Endodermal cell (in vitro differentiated cells): ENCODE data around the gene LARP4B. TPM values are rescaled to one million over a fixed set of nuclear protein-coding genes. Genes with fewer than 3 reads are reported as not detected.
A peak's percentile ranks its signal among the peaks of the same experiment; 100 is the strongest.

Experiments
- DNase-seq: peaks from one replicate; pipeline ENCODE4 v3.0.0-alpha.2; 2017
- H3K27ac ChIP-seq: 2 replicates; pipeline ENCODE4 v1.5.1; 2013; ENCODE audit warnings: mild to moderate bottlenecking, low read depth, low read length, moderate library complexity
- H3K27me3 ChIP-seq: 2 replicates; pipeline ENCODE4 v1.6.1; 2013; ENCODE audit warnings: mild to moderate bottlenecking, low read length, moderate library complexity; ENCODE audit not compliant: insufficient read depth, control insufficient read depth, poor library complexity, severe bottlenecking
- H3K36me3 ChIP-seq: 2 replicates; pipeline ENCODE4 v1.7.0; 2013; ENCODE audit warnings: mild to moderate bottlenecking, low read length, moderate library complexity; ENCODE audit not compliant: control insufficient read depth, insufficient read depth
- H3K4me1 ChIP-seq: one replicate; pipeline ENCODE4 v1.7.0; 2013; ENCODE audit warnings: low read length; ENCODE audit not compliant: control insufficient read depth, insufficient read depth
- H3K4me3 ChIP-seq: 2 replicates; pipeline ENCODE4 v1.5.1; 2013; ENCODE audit warnings: mild to moderate bottlenecking, low read length, moderate library complexity
- H3K9ac ChIP-seq: 2 replicates; pipeline ENCODE4 v1.6.1; 2013; ENCODE audit warnings: mild to moderate bottlenecking, low read length, moderate library complexity; ENCODE audit not compliant: poor library complexity, severe bottlenecking; ENCODE audit errors: extremely low read depth
- H3K9me3 ChIP-seq: 2 replicates; pipeline ENCODE4 v1.6.1; 2013; ENCODE audit warnings: mild to moderate bottlenecking, low read length, moderate library complexity; ENCODE audit not compliant: control insufficient read depth
- H3K27ac Mint-ChIP-seq: 2 replicates; pipeline ENCODE4 v1.8.0; 2020; ENCODE audit warnings: mixed read lengths
- H3K27me3 Mint-ChIP-seq: 2 replicates; pipeline ENCODE4 v1.8.0; 2021; ENCODE audit warnings: mild to moderate bottlenecking, mixed read lengths; ENCODE audit not compliant: insufficient read depth
- H3K36me3 Mint-ChIP-seq: 2 replicates; pipeline ENCODE4 v1.8.0; 2020; ENCODE audit warnings: low read depth, mixed read lengths
- H3K4me1 Mint-ChIP-seq: 2 replicates; pipeline ENCODE4 v1.8.0; 2020; ENCODE audit warnings: mixed read lengths
- H3K4me3 Mint-ChIP-seq: 2 replicates; pipeline ENCODE4 v1.8.0; 2020; ENCODE audit warnings: mild to moderate bottlenecking, moderate library complexity, mixed read lengths
- H3K9me3 Mint-ChIP-seq: 2 replicates; pipeline ENCODE4 v1.8.0; 2020; ENCODE audit warnings: mild to moderate bottlenecking, mixed read lengths
- WGBS, 2 experiments: methylation state at CpG; one replicate each; pipeline versions ENCODE4 v1.1.5 to v1.1.7; 2013; ENCODE audit warnings: missing lambda C conversion rate in 2 of 2, mixed read lengths in 1 of 2; ENCODE audit not compliant: insufficient coverage in 1 of 2, insufficient read length in 1 of 2; 5-methylcytosine and 5-hydroxymethylcytosine counted together
- total RNA-seq, 2 donors: library from RNA; stranded (reverse); fragmentation: NEBNext Ultra II Directional in 1 of 2; extraction: Animal tissue kit (Norgen Biotek cat#: 25700) in 1 of 2; gene quantifications; 2 replicates in 1 of 2; 3 replicates in 1 of 2; pipeline ENCODE4 v1.2.1, GENCODE V29; 2021
- TF ChIP-seq, protein P1 (sequence below): fragments of 200-600 bp; sonication (generic); conservative IDR thresholded peaks from 2 replicates; pipeline ENCODE4 v1.5.0; 2021; ENCODE audit warnings: antibody characterized with exemption, mild to moderate bottlenecking

Gene LARP4B
- total RNA-seq, 2 donors from 2014 or later, result 94.1 to 94.3 TPM

DNA sequence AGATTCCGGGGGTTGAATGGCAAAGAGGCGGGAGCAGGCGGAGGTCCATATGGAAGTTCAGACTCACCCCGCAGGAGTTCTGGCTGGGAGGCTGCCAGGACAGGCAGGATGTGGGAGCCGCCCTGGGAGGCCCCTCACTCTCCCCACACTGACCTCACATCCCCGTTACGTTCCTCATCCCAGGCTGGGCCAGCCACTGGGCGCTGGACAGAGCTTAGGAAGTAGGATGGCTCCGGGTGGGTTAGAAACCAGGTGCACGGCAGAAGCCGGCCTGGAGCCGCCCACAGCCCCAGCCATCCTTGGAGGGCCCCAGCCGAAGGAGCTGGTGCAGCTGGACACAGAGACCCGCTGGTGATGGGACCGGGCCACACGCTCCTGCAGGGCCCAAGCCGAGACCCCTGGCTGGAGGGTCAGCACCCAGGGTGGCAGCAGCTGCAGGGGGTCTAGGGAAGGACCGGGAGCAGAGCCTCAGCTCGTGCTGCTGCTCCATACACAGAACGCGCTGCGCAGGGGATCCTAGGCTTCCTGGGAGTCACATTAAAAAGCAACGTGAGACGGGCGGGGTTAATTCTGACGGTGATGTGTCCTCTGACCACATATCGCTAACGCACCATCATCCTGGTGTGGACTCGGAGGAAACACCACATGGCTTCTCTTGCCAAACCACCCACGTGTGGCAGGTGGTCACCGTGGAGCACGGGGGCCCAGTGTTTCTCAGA, 143.4 kb downstream of the LARP4B start:
- Mint-ChIP-seq H3K27ac (no peak overlapping the region), H3K4me1 (no peaks in the 10 kb centered on the region), H3K4me3 (no peak overlapping the region), H3K27me3 (peaks cover 11% of the 10 kb centered on the region), H3K9me3 (no peaks in the 10 kb centered on the region), H3K36me3 (peaks cover 4% of the 10 kb centered on the region)
- WGBS, 2 experiments, result 92 to 95% methylated on average over 20 to 32 of the region's 32 CpGs
- TF ChIP-seq, protein P1, sequence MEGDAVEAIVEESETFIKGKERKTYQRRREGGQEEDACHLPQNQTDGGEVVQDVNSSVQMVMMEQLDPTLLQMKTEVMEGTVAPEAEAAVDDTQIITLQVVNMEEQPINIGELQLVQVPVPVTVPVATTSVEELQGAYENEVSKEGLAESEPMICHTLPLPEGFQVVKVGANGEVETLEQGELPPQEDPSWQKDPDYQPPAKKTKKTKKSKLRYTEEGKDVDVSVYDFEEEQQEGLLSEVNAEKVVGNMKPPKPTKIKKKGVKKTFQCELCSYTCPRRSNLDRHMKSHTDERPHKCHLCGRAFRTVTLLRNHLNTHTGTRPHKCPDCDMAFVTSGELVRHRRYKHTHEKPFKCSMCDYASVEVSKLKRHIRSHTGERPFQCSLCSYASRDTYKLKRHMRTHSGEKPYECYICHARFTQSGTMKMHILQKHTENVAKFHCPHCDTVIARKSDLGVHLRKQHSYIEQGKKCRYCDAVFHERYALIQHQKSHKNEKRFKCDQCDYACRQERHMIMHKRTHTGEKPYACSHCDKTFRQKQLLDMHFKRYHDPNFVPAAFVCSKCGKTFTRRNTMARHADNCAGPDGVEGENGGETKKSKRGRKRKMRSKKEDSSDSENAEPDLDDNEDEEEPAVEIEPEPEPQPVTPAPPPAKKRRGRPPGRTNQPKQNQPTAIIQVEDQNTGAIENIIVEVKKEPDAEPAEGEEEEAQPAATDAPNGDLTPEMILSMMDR, result no peak
- peak; percentile 47 for DNase-seq
- Histone ChIP-seq H3K4me1 (peaks cover 4% of the 10 kb centered on the region), H3K36me3 (no peaks in the 10 kb centered on the region), H3K27me3 (peaks cover 8% of the 10 kb centered on the region), H3K27ac (no peak overlapping the region), H3K4me3 (no peak overlapping the region), H3K9ac (no peak overlapping the region), H3K9me3 (no peaks in the 10 kb centered on the region)

GRCh38 chr10:786633-787474, 144.7 kb downstream of the LARP4B start:
- H3K4me1 Mint-ChIP-seq, result no peaks in the 10 kb centered on the region
- Histone ChIP-seq H3K27ac (no peak overlapping the region), H3K9me3 (no peaks in the 10 kb centered on the region), H3K4me3 (no peak overlapping the region), H3K36me3 (no peaks in the 10 kb centered on the region), H3K9ac (no peak overlapping the region), H3K4me1 (peaks cover 4% of the 10 kb centered on the region), H3K27me3 (peaks cover 8% of the 10 kb centered on the region)
- 89 to 92% methylated on average over 24 to 44 of the region's 44 CpGs for WGBS, 2 experiments
- peaks cover 14% of the 10 kb centered on the region for H3K27me3 Mint-ChIP-seq
- H3K36me3 Mint-ChIP-seq, result peaks cover 3% of the 10 kb centered on the region
- H3K27ac Mint-ChIP-seq, result no peak overlapping the region
- H3K4me3 Mint-ChIP-seq, result no peak overlapping the region
- H3K9me3 Mint-ChIP-seq, result no peaks in the 10 kb centered on the region
- TF ChIP-seq, protein P1, result no peak
- DNase-seq, result peak; percentile 57

- Mint-ChIP-seq H3K27me3 (peaks cover 14% of the 10 kb centered on the region), H3K4me3 (no peak overlapping the region), H3K36me3 (no peaks in the 10 kb centered on the region), H3K9me3 (no peaks in the 10 kb centered on the region), H3K27ac (no peak overlapping the region), H3K4me1 (no peaks in the 10 kb centered on the region)
- Histone ChIP-seq H3K4me1 (peaks cover 4% of the 10 kb centered on the region), H3K4me3 (no peak overlapping the region), H3K27me3 (peaks cover 8% of the 10 kb centered on the region), H3K9ac (no peak overlapping the region), H3K9me3 (no peaks in the 10 kb centered on the region), H3K27ac (no peak overlapping the region), H3K36me3 (no peaks in the 10 kb centered on the region)
- TF ChIP-seq, protein P1, result no peak
- DNase-seq, result no peak
- WGBS, 2 experiments, result 89 to 95% methylated on average over 6 to 15 of the region's 15 CpGs
Observed at GRCh38 chr10:785861-786214, 145.7 kb downstream of the LARP4B start.
